Measurements from ENCODE around the gene CAMK1.

CAMK1 gene

DNA sequence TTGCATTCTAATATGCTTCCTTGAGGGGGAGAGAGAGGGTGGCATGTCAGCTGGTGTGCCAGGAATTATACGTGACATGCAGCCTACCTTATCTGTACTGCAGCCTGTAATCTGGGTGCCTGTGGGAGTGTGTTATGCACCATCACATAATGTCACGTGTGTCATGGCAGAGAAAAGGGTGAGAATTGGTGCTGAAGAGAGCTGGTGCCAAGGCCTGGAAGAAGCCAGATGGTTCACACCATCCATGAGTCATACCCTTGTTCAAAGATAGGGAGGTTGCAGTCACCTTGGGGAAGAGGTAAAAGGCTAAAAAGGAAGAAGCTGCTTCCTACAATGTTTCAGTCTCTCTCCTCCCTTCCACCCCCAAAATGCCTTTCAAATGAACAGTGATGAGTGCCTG is 32.9 kb downstream of the CAMK1 start:
- DNase-seq (ENCODE audit: low read depth, low spot score) = no peak
- no peak overlapping the region for H3K9ac ChIP-seq (ENCODE audit: insufficient read length, low read depth)
- H3K27me3 ChIP-seq (ENCODE audit: insufficient read depth, insufficient read length) = no peaks in the 10 kb centered on the region
- H3K9me3 ChIP-seq (ENCODE audit: insufficient read depth, low read length) = no peaks in the 10 kb centered on the region
- no peak for TF ChIP-seq ZNF274 (IDR thresholded peaks at IDR 0.05; ENCODE audit: low read depth, low read length)
- no peak for TF ChIP-seq SUZ12 (IDR thresholded peaks at IDR 0.05; ENCODE audit: extremely low read depth, insufficient read depth, insufficient read length)
- no peak for TF ChIP-seq YY1 (IDR thresholded peaks at IDR 0.05; ENCODE audit: insufficient read depth, insufficient read length)
- peaks cover 7% of the 10 kb centered on the region for H3K4me1 ChIP-seq (ENCODE audit: insufficient read depth, insufficient read length)
- peaks cover 90% of the 10 kb centered on the region for H3K36me3 ChIP-seq (ENCODE audit: insufficient read depth, insufficient read length, low read length)
- no peak overlapping the region for H3K4me3 ChIP-seq (ENCODE audit: insufficient read length, low read depth)

- Histone ChIP-seq H3K9ac (ENCODE audit: insufficient read length, low read depth) (peak overlapping the region; percentile 95), H3K27me3 (ENCODE audit: insufficient read depth, insufficient read length) (no peaks in the 10 kb centered on the region), H3K4me3 (ENCODE audit: insufficient read length, low read depth) (peak overlapping the region; percentile 87), H3K36me3 (ENCODE audit: insufficient read depth, insufficient read length, low read length) (peaks cover 49% of the 10 kb centered on the region), H3K9me3 (ENCODE audit: insufficient read depth, low read length) (no peaks in the 10 kb centered on the region), H3K4me1 (ENCODE audit: insufficient read depth, insufficient read length) (peaks cover 7% of the 10 kb centered on the region)
- DNase-seq (ENCODE audit: low read depth, low spot score) = no peak
- TF ChIP-seq SUZ12 (IDR thresholded peaks at IDR 0.05; ENCODE audit: extremely low read depth, insufficient read depth, insufficient read length) = no peak
Observed at GRCh38 chr3:9732740-9733115, 37.0 kb downstream of the CAMK1 start.

- Histone ChIP-seq H3K9me3 (ENCODE audit: insufficient read depth, low read length) (no peaks in the 10 kb centered on the region), H3K9ac (ENCODE audit: insufficient read length, low read depth) (peak overlapping the region; percentile 95), H3K4me1 (ENCODE audit: insufficient read depth, insufficient read length) (peaks cover 7% of the 10 kb centered on the region), H3K4me3 (ENCODE audit: insufficient read length, low read depth) (peak overlapping the region; percentile 87), H3K27me3 (ENCODE audit: insufficient read depth, insufficient read length) (no peaks in the 10 kb centered on the region), H3K36me3 (ENCODE audit: insufficient read depth, insufficient read length, low read length) (peaks cover 44% of the 10 kb centered on the region)
- TF ChIP-seq YY1 (IDR thresholded peaks at IDR 0.05; ENCODE audit: insufficient read depth, insufficient read length) = no peak
- no peak for TF ChIP-seq SUZ12 (IDR thresholded peaks at IDR 0.05; ENCODE audit: extremely low read depth, insufficient read depth, insufficient read length)
- TF ChIP-seq ZNF274 (IDR thresholded peaks at IDR 0.05; ENCODE audit: low read depth, low read length) = no peak
- no peak for DNase-seq (ENCODE audit: low read depth, low spot score)
Observed at GRCh38 chr3:9732080-9732739, 37.5 kb downstream of the CAMK1 start.

GRCh38 chr3:9731206-9732079 is 38.3 kb downstream of the CAMK1 start, which contains the start of gene BRPF1:
TSS of gene BRPF1 (plus strand) at chr3:9731735. CDS start at chr3:9734141, 2,406 bp downstream.
- TF ChIP-seq ZNF274 (IDR thresholded peaks at IDR 0.05; ENCODE audit: low read depth, low read length) = no peak
- TF ChIP-seq SUZ12 (IDR thresholded peaks at IDR 0.05; ENCODE audit: extremely low read depth, insufficient read depth, insufficient read length) = no peak
- Histone ChIP-seq H3K4me3 (ENCODE audit: insufficient read length, low read depth) (peak within 1 kb of the TSS; percentile 87), H3K9me3 (ENCODE audit: insufficient read depth, low read length) (no peaks in the 10 kb centered on the region), H3K4me1 (ENCODE audit: insufficient read depth, insufficient read length) (peaks cover 10% of the 10 kb centered on the region), H3K27me3 (ENCODE audit: insufficient read depth, insufficient read length) (no peaks in the 10 kb centered on the region), H3K36me3 (ENCODE audit: insufficient read depth, insufficient read length, low read length) (peaks cover 36% of the 10 kb centered on the region), H3K9ac (ENCODE audit: insufficient read length, low read depth) (peak within 1 kb of the TSS; percentile 95)
- peak; percentile 99 for DNase-seq (ENCODE audit: low read depth, low spot score)

- Histone ChIP-seq H3K4me3 (ENCODE audit: insufficient read length, low read depth) (peak overlapping the region; percentile 48), H3K4me1 (ENCODE audit: insufficient read depth, insufficient read length) (peaks cover 10% of the 10 kb centered on the region), H3K27me3 (ENCODE audit: insufficient read depth, insufficient read length) (no peaks in the 10 kb centered on the region), H3K36me3 (ENCODE audit: insufficient read depth, insufficient read length, low read length) (peaks cover 31% of the 10 kb centered on the region), H3K9ac (ENCODE audit: insufficient read length, low read depth) (peak overlapping the region; percentile 62), H3K9me3 (ENCODE audit: insufficient read depth, low read length) (no peaks in the 10 kb centered on the region)
- DNase-seq (ENCODE audit: low read depth, low spot score) = no peak
- no peak for TF ChIP-seq SUZ12 (IDR thresholded peaks at IDR 0.05; ENCODE audit: extremely low read depth, insufficient read depth, insufficient read length)
- TF ChIP-seq ZNF274 (IDR thresholded peaks at IDR 0.05; ENCODE audit: low read depth, low read length) = no peak
- no peak for TF ChIP-seq YY1 (IDR thresholded peaks at IDR 0.05; ENCODE audit: insufficient read depth, insufficient read length)
Observed at GRCh38 chr3:9730657-9731205, 39.0 kb downstream of the CAMK1 start.

GRCh38 chr3:9729419-9729818 is 40.3 kb downstream of the CAMK1 start:
- Histone ChIP-seq H3K4me3 (ENCODE audit: insufficient read length, low read depth) (no peak overlapping the region), H3K27me3 (ENCODE audit: insufficient read depth, insufficient read length) (no peaks in the 10 kb centered on the region), H3K4me1 (ENCODE audit: insufficient read depth, insufficient read length) (peaks cover 10% of the 10 kb centered on the region), H3K36me3 (ENCODE audit: insufficient read depth, insufficient read length, low read length) (peaks cover 18% of the 10 kb centered on the region), H3K9me3 (ENCODE audit: insufficient read depth, low read length) (no peaks in the 10 kb centered on the region), H3K9ac (ENCODE audit: insufficient read length, low read depth) (no peak overlapping the region)
- no peak for DNase-seq (ENCODE audit: low read depth, low spot score)
- TF ChIP-seq ZNF274 (IDR thresholded peaks at IDR 0.05; ENCODE audit: low read depth, low read length) = no peak
- TF ChIP-seq SUZ12 (IDR thresholded peaks at IDR 0.05; ENCODE audit: extremely low read depth, insufficient read depth, insufficient read length) = no peak

DNA sequence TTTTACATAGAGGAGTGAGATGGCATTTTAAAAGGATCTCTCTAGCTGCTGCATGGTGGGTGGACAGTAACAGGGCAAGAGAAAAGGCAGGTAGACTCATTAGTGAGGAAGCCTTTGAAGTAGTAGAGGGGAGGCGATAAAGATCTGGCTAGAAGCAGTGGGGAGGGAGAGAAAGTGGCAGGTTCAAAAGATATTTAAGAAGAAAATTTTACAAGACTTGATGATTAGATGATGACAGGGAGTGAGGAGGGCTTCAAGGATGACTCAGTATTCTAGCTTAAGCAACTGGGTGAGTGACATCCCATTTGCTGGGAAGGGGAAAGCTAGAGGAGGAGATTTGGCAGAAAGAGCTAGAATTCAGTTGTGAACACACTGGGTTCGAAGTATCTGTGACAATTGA is 42.0 kb downstream of the CAMK1 start:
- Histone ChIP-seq H3K4me1 (ENCODE audit: insufficient read depth, insufficient read length) (peaks cover 7% of the 10 kb centered on the region), H3K36me3 (ENCODE audit: insufficient read depth, insufficient read length, low read length) (peaks cover 2% of the 10 kb centered on the region), H3K9ac (ENCODE audit: insufficient read length, low read depth) (no peak overlapping the region), H3K27me3 (ENCODE audit: insufficient read depth, insufficient read length) (no peaks in the 10 kb centered on the region), H3K4me3 (ENCODE audit: insufficient read length, low read depth) (no peak overlapping the region), H3K9me3 (ENCODE audit: insufficient read depth, low read length) (no peaks in the 10 kb centered on the region)
- no peak for TF ChIP-seq ZNF274 (IDR thresholded peaks at IDR 0.05; ENCODE audit: low read depth, low read length)
- TF ChIP-seq SUZ12 (IDR thresholded peaks at IDR 0.05; ENCODE audit: extremely low read depth, insufficient read depth, insufficient read length) = no peak
- TF ChIP-seq YY1 (IDR thresholded peaks at IDR 0.05; ENCODE audit: insufficient read depth, insufficient read length) = no peak
- DNase-seq (ENCODE audit: low read depth, low spot score) = no peak
